C1 segment of cervical spinal cord (tissue), 14 donors: ENCODE data around the gene SERF2.

Experiments used
- DNase-seq, 14 donors: peaks; one replicate each; lab custom pipeline; 2025; lab: John Stamatoyannopoulos, UW

SERF2 gene

DNA sequence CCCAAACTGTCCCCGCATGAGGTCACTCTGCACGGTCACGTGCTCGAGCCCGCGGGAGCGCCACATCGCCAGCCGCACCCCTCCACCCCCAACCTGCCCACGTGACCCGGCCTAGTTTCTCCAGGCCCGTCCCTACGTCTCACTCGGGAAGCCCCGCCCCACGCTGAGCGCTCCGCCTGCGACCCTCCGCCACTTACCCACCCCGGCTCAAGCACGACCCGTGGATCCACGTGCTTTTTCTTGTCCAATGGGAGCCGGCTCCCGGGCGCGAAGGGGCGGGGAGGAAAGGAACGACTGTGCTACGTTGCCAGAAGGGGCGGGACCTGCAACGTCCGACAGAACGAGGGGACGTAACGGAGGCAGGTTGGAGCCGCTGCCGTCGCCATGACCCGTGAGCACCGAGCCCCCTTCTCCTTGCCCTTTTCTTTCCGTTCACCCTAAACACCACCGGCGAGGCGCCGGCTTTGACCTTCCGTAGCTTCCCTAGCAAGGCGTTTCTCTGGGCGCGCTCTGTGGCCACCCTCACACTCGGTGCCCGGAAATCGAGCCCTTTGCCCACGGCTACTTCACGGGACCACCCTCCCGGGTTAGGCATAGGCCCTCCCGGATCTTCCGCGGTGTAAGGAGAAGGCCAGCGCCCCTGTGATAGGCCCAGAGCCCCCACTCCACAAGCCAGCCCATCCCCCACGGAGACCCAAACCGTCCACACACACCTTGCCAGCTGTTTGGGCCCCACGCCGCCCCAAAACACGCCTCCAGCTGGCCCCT is at the start of gene SERF2:
TSS of gene SERF2 (plus strand) at position 328 of the 768 bp plus-strand sequence. CDS start at position 385, 57 bp downstream.
- DNase-seq: peak; percentile 98 to 100 (median 100)

DNA sequence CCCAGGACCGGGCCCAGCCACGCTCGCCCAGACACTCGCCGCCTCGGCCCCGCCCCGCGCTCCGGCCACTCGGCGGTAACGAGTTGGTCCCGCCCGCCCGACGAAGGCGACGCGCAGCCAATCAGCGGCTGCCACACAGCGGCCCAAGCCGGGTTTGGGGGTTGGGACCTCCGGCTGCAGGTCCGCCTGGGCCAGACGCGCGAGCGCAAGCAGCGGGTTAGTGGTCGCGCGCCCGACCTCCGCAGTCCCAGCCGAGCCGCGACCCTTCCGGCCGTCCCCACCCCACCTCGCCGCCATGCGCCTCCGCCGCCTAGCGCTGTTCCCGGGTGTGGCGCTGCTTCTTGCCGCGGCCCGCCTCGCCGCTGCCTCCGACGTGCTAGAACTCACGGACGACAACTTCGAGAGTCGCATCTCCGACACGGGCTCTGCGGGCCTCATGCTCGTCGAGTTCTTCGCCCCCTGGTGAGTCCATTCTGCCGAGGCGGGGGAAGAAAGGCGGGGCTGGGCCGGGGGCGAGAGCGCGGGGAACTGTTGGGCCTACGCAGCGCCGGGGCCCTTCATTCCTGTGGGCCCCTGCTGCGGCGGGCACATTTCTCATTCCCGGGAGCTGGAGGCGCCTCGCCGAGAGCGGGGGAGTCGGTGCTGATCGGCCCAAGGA is 45.7 kb upstream of the SERF2 start, which contains the start of gene PDIA3:
TSS of gene PDIA3 (plus strand) at position 194 of the 658 bp plus-strand sequence. CDS start at position 296, 102 bp downstream.
- DNase-seq: peak; percentile 50 to 96 (median 87)

DNA sequence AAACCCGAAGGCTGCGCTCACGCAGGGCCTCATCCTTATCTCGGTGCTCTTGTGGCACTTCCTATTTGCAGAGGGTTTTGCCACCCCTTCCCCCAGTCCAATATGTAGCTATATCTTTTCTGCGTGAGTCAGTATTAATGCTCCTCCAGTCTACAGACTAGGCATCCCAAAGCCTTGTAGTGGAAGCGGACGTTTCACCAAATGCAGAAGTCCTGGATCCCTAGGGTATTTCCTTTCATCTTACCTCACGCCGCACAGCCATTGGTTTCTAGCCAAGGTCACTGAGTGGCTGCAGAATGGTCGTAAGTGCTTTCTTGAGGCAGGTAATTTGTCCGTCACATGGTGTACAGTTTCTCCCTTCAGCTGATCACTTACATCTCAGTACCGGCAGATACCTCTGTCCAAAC is 45.2 kb upstream of the SERF2 start:
- peak in 3 of 14 donors; percentile 20 to 36 (median 32) for DNase-seq

DNA sequence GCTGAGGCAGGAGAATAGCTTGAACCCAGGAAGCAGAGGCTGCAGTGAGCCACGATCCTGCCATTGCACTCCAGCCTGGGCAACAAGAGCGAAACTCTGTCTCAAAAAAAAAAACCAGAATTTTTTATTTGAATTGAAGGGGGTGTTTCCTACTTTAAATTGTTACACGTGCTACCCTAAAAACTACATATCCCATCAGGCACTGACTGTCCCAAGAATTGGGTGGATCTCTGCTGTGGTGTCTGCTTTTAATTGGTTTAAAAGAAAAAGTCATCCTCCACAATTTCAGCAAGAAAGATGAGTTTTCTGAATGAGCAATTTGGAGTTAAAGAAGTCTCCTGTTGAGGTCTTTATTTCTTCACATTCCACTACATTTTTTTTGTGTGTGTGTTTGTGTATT is 43.7 kb upstream of the SERF2 start:
- DNase-seq: no peak

DNA sequence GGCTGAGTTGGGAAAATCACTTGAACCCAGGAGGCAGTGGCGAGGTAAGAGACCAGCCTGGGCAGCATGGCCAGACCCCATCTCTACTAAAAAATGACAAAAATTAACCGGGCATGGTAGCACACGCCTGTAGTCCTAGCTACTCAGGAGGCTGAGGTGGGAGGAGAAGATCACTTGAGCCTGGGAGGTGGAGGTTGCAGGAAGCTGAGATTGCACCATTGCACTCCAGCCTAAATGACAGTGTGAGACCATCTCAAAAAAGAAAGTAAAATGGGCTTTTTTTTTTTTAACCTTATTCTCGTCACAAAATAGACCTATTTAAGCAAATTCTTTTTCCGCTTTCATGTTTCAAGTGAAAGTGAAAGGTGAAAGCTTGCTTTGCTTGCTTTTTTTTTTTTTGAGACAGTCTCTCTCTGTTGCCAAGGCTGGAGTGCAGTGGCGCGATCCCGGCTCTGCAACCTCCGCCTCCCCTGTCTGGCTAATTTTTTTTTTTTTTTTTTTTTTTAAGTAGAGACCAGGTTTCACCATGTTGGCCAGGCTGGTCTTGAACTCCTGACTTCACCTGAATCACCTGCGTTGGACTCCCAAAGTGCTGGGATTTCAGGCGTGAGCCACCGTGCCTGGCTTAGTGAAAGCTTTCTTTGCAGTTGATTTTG is 42.3 kb upstream of the SERF2 start:
- DNase-seq: no peak

DNA sequence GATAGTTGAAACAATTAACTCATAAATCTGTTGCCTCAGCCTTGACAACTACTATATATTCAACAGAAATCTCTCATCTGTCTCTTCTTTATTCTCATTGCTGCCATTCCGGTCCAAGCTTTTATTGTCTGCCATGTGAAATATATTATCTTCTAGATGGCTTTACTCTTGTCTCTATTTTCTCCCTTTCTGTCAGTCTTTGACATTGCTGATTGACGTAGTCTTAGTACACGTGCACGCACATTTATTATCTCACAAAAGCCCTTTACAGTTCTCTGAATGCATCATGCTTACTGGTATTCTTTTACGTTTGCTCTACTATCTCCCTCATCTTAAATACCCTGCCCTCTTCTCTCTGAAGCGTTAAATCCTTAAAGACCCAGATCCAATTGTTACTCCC is 40.2 kb upstream of the SERF2 start:
- DNase-seq: no peak

DNA sequence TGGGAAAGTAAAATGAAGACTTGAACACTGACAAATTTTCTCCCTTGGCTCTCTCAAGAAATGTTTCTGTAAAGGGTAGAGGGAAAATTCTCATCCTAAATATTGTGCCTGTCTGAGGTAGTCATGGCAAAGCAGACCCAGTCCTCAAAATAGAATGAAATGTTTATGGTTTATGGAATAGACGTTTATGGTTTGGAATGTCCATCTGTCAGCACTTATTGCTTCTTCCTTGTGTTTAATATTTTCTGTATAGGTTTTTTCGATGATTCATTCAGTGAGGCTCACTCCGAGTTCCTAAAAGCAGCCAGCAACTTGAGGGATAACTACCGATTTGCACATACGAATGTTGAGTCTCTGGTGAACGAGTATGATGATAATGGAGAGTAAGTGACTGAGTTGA is 29.3 kb upstream of the SERF2 start:
- no peak for DNase-seq

DNA sequence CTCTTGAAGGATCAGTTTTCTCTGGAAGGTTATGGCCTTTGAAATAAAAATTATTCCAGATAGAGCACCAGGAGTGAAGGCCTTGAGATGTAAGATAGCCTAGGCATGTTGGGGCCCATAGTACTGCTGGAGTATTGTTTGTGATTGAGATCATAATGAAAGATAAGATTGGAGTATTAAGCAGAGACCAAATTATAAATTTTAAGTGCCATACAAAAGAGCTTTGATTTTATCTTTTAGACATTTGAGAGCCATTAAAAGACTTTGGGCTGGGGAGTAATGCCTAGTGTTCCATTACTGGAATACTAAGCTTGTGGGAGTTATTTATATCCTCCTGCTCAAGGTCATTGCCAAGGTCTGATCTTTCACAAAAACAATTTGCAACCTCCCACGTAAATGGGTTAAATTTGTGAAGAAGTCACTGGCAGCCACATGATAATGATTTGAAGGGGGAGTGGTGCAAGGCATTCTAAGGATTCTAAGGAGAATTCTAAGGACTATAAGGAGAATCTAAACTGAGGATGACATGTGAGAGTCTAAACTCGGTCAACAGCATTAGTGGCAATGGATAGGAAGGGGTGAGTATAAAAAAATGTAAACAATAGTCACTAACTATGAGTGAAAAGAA is 28.2 kb upstream of the SERF2 start:
- DNase-seq: no peak

DNA sequence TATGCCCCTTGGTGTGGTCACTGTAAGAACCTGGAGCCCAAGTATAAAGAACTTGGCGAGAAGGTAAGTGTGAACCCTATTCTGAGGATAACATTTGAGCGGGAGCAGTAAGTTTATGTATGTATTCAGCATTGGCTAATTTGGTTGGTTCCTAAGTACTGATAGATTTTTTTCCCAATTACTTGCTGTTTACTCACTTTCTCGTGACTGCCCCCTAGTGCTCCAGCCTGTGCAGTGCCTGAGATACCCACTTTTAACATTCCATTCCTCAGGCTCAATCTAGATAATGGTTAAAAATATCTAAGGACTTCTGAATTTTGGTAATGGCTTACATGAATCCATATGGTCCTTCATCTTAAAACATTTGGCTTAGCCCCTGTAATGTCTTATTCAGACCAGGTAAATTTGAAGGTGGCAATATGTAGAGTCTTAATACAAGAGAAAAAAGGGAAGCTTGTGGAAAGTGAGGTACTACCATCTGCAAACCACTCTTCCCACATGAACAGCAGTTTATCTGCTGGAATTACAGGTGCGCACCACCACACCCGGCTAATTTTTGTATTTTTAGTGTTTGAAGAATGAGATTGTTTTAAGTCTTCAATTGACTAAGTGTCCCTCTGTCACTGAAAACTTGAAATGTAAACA is 22.4 kb upstream of the SERF2 start:
- DNase-seq: peak in 2 of 14 donors; percentile 6 to 29

DNA sequence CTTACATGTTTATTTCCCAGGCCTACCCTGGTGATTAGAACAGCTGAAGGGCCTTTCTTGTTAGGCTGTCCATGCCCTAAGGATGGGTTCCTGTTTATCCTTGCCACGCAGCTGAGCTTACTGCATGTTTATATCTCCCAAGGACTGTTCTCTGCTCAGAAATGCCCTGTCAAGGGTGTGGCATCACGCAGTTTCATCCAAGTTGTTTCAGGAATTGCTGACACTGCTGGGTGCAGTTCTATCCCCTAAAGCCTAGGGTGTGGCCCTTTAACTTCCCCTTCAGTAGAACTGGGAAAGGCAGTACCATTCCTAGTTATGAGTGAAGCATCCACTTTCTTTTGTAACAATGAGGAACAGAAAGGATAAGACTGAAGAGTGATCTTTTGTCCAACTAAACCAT is 20.3 kb upstream of the SERF2 start:
- no peak for DNase-seq

DNA sequence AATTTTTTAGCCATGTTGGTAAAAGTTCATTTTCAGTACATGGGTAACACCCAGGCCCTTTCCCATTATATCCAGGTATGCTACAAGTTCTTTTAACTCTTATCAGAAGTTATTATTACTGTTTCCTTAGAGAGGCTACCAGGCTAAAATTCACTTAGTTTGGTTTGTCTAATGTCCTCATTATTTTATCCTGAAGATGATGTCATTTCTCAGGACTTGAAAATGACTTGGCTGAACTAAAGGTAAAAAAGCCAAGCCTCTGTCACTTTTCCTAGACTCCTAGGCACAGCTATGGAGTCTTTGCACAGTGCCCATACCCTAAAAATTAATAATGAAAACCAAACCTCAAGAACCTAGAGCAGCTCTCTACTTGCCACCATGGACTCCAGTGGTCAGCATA is 19.5 kb upstream of the SERF2 start:
- no peak for DNase-seq

DNA sequence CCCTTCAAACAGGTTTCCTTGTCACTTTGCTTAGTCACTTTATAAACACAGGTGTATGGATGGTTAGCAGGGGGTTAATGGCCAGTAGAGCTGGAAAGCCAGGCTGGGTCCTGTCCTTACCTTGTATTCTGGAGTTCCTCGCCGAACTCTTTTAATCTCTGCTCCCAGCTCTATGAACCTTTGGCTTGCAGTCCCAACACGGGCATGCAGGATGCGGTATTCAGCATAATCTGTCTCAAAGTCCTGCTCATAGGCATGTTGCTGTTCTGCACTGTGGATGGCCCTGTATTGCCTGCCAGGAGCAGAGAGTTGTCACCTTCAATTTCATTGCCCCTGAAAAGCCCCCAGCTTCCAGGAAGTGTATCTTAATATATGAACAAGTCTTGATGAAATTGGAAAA is 18.1 kb upstream of the SERF2 start:
- no peak for DNase-seq

DNA sequence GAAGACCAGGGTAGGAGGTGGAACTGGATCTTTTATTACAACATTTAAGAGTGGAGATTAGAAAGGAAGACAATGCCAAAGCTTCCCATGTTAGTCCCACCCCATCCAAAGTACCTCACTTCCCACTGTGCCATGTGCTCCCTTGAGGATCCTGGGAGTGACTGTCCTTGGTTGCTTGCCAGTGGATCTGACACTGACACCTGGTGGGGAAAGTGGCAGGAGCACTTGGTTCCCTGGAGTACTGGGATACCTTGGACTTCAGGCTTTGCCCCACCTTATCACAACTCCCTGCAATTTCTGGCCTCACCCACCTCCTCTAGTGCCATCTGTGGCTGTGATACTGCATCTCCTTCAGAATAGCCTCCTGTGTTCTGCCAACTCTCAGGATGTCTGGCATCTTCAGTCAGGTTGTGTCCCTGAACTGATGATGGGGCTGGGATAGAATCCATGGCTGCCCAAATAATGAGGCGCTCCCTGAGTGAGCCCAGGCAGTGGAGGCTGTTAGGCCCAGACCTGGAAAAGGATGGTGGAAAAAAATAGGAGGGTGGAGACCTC is 16.6 kb upstream of the SERF2 start:
- DNase-seq: peak in 1 of 14 donors; percentile 60

DNA sequence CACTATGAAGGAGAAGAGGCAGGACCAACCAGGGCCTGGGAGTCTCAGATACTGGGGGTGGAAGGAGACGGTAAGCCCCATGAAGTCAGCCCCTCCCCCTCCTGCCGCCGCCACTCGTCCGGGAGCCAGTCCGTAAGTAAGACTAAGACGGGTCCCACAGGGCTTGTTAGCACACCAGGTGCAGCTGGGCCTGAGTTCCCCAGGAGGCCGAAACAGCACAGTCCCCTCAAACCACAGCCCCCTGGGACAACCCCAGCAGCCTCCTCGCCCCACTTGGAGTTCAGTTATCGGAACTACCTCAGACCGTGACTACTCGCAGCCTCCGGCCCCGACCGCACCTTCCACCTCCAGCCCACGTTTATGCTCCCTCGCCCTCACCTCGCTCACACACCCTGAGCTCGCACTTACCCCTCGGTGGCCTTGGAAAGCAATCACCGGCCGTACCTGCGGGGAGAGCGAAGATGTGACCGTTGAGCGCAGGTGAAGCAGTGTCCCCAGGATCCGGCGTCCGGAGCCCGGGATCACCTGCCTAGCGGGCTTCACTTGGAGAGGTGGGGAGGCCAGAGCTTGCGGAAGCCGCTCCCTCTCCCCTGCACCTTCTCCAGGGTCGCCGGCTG is 15.9 kb upstream of the SERF2 start:
- DNase-seq: peak in 2 of 14 donors; percentile 38 to 59

DNA sequence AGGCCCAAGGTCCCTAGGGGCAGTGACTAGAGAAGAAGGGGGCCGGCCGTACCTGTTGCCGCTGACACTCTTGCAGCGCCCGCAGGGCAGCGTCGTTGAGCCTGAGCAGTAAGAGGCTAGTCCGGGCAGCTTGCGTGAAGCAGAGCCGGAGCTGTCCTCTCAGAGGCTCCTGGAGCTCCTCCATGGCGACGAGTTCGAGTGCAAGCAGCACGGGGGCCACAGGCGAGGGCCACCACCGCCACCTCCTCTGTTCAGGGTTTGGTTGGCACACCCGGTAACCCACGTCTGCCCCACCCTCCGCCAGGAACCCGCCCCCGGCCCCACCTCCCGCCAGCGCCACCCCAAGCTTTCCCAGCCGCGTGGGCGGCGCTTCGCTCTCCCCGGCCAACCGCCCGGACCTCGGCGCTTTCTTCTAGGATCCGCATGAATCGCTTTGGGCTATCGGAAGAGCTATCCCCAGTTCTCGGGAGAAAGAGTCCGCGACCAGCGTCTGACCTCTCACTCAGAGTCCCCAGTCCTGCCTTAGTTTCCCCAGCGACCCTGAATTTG is 15.3 kb upstream of the SERF2 start, which contains the start of gene ELL3:
TSS of gene ELL3 (minus strand) at position 249 of the 549 bp plus-strand sequence. CDS start at position 184, 65 bp downstream.
- DNase-seq: peak in 10 of 14 donors; percentile 39 to 80 (median 72)

DNA sequence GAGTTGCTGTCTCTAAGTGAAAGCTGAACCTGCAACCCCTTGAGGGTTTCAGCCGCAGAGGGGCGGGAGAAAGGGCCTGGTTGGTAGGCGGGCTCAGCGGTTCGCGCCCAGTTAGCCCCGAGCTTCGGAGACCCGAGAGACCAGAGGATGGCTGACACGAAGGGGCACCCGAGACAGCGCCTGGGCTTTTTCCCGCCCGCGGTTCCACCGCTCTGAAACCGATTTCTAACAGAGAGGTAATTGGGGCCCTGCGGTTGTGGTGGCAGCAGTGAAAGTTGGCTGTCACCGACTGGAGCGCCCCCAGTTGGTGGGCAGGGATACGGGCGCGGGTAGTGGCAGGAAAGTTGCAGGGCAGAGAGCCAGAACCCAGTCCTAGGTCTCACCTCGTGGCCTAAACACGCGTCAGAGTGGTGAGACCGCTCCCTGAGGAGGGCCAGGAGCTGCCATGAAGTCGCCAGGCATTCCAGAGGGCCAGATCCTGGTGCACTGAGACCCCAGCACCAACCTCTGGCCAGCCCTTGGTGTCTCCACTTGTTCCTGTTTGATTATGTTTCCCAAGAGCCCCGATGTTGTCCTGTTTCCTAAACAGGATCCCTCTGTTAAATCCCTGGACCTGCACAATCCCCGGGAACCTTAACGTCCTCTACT is 14.7 kb upstream of the SERF2 start:
- DNase-seq: peak in 12 of 14 donors; percentile 40 to 86 (median 76)

DNA sequence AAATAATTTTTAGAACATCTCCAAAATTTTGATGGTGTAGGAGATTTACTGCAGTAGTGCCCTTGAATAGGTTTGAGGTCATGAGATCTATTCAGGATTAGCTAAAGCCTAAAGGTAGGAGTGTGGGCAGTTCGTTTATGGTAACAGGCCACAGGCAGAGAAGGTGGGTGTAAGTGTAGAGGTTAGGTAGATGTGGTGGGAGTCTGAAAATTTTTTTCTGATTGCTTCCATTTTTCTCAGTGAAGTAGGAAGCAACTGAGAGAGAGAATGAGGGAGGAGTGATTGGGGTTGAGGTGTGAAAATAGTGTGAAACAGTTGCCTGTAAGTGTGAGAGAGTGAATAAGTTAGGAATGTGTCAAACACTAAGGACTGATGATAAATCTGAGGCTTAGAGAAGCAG is 13.1 kb upstream of the SERF2 start:
- no peak for DNase-seq

DNA sequence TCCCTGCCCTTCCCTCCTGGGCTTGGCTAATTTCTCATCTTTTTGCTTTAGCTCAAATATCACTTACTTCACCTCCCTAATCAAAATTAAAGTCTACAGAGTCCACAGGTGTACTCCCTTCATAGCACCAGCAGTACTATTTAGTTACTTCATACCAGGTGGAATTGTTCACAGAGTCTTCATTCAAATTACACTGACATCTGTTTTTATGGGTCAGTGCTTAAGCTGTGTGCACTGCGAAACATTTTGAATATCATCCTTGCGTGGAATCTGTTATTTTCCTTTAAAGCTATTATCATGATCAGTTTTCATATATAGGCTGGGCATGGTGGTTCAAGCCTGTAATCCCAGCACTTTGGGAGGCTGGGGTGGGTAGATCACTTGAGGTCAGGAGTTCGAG is 2.7 kb upstream of the SERF2 start:
- DNase-seq: no peak

DNA sequence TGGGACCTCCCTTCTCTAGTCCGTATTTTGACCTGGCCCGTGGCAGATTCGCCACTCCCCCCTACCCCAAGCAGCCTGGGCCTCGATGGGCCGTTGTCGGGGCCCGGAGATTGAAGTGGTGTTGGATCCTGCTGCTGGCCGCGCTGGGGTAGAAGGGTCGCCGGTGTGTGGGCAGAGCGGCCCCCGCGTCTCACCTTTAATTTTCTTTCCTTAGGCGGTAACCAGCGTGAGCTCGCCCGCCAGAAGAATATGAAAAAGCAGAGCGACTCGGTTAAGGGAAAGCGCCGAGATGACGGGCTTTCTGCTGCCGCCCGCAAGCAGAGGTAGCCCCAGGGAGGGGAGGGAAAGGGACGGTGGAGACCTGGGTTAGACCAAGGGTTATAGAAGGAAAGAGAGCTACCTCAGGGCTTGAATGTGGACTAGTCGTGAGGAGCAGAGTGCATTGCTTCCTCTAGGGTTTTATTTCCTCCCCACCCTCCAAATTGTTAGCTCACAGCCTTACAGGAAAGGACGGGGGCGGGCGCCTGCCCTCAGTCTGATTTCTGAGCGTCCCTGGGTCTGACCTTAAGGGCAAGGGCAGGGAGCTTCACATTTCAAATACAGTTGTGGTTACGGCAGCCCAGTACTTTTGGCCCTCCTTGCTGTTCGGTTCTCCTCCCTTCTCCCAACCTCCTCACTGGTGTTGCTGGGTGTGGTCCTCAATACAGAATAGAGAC is 799 bp downstream of the SERF2 start:
- DNase-seq: peak in 3 of 14 donors; percentile 47 to 57 (median 49)
